ENCODE measurements around the gene ZNF132.
A peak's percentile ranks its signal among the peaks of the same experiment; 100 is the strongest.
"Not testable (repeated sequence)": the region's sequence is repeated elsewhere in the genome, so short reads cannot be mapped to it uniquely, and the experiment has no call there.

The ZNF132 gene

DNA sequence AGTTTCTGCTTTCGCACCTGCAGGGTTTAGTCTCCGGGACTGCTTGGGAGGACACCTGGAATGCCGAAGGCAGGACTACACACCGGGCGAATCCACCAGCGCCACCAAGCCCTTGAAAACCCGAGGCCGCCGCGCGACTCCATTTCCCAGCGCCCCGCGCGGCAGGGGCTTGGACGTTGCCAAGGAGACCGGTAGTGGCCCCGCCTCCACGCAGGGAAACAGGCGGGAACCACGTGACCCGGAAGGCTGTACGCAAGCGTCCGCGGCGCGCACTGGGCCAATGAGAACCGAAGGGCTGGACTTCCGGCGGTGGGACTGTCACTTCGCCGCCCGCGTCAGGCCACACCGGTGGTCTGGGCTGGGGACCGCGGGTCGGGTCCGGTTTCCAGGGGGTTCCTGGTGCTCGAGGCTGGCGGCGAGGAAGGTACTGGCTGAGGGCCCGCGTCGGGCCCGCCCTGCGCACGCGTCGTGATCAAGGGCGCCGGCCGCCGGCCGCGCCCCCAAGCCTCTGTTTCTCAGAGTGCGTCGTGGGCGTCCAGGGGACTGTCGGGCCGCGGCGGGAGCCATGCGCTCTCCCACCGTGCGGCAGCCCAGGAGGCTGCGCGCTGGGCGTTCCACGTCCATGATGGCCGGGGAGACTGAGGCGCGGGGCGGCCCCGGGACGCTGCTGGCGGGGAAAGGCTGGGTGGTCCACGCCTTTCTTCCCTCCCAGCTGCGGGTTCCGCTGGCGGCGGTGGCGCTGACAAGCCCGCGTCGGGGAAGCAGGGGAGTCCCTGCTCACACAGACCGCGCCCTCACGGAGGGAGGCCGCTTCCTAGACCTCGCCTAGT is 27.0 kb upstream of the ZNF132 start, which contains the start of gene ZNF324:
Gene ZNF324, plus strand, starts transcription at position 321 of the 830 bp plus-strand sequence. CDS start 2,106 bp downstream, outside the sequence.
- peak; percentile 97 to 99 for DNase-seq

DNA sequence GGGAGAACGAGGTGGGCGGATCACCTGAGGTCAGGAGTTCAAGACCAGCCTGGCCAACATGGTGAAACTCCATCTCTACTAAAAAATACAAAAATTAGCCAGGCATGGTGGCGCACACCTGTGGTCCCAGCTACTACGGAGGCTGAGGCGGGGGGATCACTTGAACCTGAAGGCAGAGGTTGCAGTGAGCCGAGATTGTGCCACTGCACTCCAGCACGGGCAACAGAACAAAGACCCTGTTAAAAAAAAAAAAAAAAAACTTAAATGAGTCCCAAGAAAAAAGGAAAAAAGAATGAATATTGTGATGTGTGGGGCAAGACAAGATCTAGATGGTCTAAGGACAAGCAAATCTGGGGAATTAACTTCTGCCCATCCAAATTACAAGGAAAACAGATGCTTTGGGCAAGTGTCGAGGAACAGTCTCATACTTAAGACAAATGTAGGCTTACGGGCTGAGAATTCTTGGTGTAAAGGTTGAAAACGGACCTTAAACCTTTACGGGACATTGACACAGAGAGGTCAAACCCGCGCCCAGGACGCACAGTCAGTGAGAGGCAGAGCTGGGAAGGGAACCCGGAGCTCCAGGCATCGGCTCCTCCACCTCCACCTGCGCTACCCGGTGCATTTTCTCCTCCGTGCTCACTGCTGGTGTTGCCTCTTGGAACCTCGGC is 26.3 kb upstream of the ZNF132 start:
- no peak for DNase-seq

DNA sequence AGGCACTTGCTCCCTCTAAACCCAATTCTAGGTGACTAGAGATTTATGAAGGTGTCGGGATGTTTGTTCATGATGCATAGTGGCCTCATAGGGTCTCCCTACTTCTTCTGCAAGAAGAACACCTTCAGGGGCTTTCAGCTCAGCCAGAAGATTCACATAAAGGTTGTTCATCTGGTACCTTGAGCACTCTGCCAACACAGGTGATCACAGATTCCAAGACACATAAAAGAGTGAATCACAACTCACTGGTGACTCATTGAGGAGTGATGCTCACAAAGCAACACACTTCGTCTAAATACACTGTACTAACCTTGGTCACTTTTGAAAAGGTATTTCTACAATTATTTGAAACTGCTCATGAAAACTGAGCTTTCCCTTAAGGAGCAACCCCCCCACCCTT is 20.1 kb upstream of the ZNF132 start:
- DNase-seq: no peak

DNA sequence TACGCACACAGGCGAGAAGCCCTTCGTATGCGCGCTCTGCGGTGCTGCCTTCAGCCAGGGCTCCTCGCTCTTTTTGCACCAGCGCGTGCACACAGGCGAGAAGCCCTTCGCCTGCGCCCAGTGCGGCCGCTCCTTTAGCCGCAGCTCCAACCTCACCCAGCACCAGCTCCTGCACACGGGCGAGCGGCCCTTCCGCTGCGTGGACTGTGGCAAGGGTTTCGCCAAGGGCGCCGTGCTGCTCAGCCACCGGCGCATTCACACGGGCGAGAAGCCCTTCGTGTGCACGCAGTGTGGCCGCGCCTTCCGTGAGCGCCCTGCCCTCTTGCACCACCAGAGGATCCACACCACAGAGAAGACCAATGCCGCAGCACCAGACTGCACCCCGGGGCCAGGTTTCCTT is 16.2 kb upstream of the ZNF132 start:
- no peak for DNase-seq

DNA sequence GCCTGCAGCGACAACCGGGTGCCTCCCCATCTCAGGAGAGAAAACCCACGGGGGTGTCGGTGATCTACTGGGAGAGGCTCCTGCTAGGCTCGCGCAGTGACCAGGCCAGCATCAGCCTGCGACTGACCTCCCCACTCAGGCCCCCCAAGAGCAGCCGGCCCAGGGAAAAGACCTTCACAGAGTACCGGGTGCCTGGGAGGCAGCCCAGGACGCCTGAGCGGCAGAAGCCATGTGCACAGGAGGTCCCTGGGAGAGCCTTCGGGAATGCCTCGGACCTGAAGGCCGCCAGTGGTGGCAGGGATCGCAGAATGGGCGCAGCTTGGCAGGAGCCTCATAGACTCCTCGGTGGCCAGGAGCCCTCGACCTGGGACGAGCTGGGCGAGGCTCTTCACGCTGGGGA is 15.4 kb upstream of the ZNF132 start:
- DNase-seq: no peak

DNA sequence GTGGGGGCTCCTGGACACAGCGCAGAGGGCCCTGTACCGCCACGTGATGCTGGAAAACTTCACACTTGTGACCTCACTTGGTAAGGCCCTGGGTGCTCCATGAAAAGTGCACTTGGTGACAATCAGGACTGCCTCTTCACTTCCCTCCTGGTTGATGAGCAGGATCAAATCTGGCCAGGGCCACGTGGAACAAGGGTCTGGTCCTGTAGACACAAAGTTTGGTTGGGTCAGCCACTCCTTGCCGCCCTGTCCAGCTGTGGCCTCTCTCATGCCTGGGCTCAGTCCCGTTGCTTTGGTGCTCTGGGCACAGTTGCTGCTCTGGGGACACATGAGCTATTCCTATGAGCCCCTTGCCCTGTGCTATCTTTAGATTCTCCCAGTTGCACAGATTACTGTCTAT is 13.8 kb upstream of the ZNF132 start:
- no peak for DNase-seq

DNA sequence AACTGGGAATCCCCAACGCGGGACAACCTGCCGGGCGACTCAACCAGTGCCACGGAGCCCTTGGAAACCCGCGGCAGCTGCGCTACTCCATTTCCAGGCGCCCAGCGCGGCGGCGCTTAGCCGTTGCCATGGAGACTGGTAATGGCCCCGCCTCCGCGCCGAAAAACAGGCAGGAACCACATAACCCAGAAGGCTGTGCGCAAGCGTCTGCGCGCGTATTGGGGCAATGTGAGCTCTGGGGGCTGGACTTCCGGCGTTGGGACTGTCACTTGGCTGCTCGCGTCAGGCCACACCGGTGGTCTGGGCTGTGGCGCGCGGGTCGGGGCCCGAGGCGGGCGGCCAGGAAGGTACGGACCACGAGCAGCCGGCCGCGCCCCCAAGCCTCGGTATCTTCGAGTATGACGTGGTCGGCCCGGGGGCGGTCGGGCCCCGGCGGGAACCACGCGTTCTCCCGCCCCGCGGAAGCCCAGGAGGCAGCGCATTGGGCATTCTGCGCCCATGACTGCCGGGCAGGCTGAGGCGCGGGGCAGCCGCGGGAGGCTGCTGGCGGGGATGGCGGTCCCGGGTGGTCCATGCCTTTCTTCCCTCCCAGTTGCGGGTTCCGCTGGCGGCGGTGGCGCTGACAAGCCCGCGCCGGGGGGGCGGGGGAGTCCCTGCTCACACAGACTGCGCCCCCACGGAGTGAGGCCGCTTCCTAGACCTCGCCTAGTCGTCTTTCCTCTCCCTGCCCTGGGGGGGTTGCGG is 11.6 kb upstream of the ZNF132 start, which contains the start of gene ZNF324B:
Gene ZNF324B, plus strand, starts transcription at position 265 of the 744 bp plus-strand sequence. CDS start 2,080 bp downstream, outside the sequence.
- DNase-seq: peak; percentile 98 to 99

DNA sequence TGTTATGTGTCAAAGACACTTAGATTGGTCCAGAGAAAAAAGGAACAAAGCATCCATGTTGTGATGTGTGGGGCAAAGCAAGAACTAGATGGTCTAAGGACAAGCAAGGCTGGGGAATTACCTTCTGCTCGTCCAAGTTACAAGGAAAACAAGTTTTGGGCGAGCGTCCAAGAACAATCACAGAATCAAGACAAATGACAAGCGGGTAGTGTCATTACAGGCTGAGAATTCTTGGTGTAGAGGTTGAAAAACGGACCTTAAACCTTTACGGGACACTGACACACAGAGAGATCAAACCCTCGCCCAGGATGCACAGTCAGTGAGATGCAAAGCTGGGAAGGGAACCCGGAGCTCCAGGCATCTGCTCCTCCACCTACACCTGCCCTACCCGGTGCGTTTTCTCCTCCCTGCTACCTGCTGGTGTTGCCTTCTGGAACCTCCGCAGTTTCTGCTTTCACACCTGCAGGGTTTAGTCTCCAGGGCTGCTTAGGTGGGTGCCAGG is 11.0 kb upstream of the ZNF132 start:
- DNase-seq: no peak

DNA sequence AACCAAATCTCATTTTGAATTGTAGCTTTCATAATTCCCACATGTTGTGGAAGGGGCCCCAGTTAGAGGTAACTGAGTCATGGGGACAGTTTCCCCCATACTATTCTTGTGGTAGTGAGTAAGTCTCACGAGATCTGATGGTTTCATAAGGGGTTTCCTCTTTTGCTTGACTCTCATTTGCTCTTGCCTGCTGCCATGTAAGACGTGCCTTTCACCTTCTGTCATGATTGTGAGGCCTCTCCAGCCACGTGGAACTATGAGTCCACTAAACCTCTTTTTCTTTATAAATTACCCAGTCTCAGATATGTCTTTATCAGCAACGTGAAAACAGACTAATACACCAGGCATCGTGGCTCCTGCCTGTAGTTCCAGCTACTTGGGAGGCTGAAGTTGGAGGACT is 10.0 kb upstream of the ZNF132 start:
- DNase-seq: not testable (repeated sequence)

DNA sequence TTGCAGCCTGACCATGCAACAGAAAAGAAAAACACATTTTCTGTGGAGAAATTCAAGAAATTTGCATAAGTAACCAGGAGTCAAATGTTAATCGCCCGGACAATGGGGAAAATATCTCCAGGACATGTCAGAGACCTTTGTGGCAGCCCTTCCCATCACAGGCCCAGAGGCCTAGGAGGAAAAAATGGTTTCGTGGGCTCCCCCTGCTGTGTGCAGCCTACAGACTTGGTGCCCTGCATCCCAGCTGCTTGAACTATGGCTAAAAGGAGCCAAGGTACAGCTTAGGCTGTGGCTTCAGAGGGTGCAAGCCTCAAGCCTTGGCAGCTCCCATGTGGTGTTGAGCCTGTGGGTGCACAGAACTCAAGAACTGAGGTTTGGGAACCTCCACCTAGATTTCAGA is 8.9 kb upstream of the ZNF132 start:
- DNase-seq: not testable (repeated sequence)

DNA sequence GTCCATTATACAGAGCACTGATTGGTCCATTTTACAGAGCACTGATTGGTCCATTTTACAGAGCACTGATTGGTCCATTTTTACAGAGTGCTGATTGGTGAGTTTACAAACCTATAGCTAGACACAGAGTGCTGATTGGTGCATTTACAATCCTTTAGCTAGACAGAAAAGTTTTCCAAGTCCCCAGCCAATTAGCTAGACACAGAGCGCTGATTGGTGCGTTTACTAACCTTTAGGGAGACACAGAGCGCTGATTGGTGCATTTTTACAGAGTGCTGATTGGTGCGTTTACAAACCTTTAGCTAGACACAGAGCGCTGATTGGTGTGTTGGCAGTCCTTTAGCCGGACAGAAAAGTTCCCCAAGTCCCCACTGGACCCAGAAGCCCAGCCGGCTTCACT is 3.0 kb upstream of the ZNF132 start:
- not testable (repeated sequence) for DNase-seq

DNA sequence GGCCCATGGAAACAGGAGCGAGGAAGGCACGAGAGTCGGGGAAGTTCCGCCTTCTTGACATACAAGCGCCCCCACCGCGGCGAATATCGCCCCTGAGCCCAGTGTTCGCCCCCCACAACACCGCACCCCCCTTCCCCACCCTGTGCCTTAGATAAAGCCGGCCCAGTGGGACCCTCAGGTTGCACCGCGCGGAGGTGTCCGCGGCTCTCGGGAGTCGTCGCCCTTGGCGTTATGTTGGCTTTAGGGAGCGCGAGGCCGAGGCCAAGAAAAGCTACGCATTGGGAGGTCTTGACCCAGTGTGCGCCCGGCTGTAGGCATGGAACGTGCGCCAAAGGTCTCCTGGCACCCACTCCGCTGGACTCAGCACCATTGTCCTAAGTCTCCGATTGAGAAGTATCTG is 603 bp upstream of the ZNF132 start:
- no peak for DNase-seq

DNA sequence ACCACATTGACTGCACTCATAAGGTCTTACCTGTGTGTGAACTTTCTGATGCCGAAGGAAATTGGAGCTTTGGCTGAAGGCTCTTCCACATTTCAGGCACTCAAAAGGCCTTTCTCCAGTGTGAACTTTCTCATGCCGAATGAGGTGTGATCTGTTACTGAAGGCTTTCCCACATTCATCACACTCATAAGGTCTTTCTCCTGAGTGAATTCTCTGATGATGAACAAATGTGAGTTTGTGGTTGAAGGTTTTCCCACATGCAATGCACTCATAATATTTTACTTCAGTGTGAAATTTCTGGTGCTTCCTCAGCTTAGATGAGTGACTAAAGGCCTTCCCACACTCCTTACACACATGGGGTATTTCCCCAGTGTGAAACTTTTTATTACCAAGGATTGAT is 5.7 kb downstream of the ZNF132 start:
- DNase-seq: no peak

DNA sequence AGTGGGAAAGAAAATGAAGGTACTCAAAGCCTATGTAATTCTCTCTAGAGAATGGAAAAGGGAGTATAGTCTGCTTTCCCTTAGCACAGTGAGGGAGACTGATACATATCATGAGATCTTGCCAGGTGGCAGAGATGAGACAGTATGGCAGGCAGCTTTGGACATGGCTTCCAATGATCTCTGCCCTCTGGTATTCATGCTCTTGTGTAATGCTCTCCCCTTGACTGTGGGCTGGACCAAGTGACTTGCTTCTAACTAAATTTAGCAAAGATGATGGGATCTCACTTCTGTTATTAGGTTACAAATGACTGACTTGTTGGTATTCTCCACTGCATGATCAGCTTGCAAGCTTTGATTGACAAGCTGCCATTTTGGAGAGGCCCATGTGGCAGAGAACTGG is 10.2 kb downstream of the ZNF132 start:
- no peak for DNase-seq

DNA sequence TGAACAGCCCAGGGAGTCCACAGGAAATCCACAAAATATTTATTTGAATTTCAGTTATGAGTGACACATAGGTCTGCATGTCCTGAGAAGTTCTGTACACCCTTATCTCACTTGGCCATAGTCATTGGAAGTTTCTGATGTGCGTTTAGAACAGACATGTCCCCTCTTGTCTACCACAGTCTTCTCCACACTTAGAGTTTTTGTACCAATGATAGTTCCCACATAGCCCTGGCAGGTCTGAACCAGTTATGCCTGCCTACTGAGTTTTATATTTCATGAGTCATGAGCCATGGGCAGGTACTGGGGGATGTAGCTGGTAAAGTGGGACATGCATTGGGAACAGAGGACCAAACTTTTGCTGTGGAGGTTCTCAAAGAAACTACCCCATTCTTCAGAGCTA is 11.3 kb downstream of the ZNF132 start:
- DNase-seq: no peak

DNA sequence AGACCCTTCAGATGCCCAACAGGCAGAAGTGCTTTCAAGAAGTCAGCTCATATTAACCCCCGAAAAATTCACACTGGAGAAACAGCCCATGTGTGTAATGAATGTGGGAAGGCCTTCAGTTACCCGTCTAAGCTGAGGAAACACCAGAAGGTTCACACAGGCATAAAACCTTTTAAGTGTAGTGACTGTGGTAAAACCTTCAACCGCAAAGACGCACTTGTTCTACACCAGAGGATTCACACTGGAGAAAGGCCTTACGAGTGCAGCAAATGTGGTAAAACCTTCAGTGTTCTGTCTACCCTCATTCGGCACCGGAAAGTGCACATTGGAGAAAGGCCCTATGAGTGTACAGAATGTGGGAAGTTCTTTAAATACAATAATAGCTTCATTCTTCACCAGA is 22.9 kb downstream of the ZNF132 start:
- DNase-seq: no peak

DNA sequence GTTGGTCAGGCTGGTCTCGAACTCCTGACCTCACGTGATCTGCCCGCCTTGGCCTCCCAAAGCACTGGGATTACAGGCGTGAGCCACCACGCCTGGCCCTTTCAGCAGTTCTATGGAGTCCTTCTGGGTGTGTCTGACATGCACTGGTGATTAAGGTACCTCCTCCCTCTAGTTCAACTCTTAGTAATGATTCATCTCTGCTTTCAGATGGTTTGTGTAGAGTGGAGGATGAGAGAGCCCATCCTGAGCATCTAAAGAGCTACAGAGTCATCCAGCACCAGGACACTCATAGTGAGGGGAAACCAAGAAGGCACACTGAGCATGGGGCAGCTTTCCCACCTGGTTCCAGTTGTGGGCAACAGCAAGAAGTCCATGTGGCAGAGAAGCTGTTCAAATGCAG is 23.3 kb downstream of the ZNF132 start:
- no peak for DNase-seq

DNA sequence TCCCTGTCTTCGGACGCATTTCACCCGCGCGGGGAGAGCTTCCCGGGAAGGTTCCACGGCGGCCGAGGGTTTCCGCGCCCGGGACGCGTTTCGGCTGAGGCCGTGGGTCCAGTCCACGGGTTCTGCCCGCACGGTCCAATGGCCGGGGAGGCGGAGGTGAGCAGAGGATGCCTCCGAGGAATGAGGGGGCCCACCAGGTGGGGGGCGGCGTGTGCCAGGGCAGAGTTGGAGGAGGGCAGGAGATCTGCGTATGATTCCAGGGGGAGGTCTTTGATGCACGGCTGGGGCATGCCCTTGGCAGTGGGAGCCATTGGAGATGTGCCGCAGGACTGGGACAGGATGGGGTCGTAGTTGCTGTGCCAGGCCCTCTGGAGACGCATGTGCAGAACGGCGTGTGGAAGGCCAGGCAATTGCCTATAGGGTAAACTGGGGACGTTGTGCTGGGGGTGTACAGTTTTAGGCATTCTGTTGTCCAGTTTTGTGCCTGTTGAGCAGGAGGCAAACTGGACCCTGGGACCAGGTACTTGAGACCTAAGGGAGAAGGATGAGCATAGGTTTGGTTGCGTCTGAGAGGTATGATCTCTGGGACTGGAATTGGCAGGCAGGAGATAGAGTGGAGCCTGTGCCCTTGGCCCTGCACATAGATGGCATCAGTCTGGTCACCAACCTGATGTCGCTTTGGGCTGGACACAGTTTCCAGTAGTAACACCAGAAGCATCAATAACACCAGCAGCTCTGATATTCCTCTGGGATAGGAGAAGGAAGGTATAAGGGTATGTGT is 30.8 kb downstream of the ZNF132 start:
- peak; percentile 34 to 69 for DNase-seq

DNA sequence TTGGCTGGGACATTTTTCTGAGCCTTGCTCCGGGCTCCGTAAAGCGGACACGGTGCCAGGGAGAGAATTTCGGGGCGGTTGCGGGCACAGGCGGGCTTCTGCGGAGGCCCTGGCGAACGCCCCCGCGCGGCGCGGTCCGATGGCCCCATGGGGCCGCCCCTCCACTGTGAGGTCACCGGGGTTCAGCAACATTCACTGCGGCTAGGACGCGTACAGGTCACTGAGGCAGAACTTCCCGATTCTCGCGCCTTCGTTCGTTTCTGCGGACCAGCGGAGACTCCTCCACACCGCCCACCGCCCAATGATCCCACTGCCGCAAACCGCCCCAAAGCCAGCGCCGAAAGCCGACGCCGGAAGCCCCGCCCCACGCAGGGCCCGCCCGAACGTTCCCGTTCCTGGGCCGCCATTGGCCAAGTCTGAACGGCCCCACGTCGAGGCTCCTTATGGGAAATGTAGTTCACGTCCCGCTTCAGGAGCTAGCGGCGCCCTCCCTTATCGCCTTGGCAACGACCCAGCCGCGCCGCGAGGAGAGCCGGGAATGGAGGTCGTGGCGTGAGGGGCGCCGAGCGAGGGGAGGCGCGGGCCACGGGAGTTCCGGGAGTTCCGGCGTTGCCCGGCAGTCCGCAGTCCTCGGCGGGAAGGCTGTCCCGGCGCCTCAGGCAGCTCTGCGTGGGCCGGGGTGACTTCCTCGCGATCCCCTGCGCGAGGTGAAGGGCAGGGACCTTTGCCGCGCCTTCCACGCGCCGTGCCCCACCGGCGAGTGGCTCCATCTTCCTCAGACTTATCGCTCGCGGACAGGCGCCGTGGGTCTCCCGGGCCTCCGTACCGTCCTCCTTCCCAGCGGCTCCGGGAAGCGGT is 31.6 kb downstream of the ZNF132 start, which contains the start of gene ZNF584:
Gene ZNF584, plus strand, starts transcription at position 498 of the 858 bp plus-strand sequence. CDS start 499 bp downstream, outside the sequence.
- DNase-seq: peak; percentile 93 to 98

DNA sequence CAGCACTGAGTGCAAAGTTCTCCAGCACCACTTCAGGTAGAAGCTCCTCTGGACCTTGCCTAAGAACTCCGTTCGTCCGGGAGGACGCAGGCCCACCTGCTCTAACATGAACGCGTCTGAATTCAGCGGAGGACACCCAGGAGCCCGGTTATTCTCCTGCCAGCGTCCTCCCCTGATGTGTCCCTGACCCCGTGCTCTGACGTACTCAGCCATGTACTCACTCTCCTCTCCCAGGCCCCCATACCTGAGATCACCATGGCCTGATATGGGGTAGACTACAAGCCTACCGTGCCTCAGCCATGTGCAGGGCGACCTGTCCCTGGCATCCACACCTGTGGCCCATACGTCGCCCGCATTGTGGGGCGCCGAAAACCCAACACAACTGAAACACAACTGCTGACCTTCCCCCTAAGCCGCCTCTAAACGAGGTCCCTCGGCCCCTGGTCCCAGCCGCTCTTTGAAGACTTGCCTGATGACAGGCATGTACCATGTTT is 32.2 kb downstream of the ZNF132 start:
- no peak for DNase-seq
